ENCODE results near the gene CACNB4. TPM values are rescaled to one million over a fixed set of nuclear protein-coding genes. Genes with fewer than 3 reads are reported as not detected.

CACNB4 gene
- total and polyA plus RNA-seq, 10 of the 15 experiments (the other 5 are each of a cell fraction or from before 2014, with no cell fraction given), result 2.0 to 21.6 (median 9.3) TPM

DNA sequence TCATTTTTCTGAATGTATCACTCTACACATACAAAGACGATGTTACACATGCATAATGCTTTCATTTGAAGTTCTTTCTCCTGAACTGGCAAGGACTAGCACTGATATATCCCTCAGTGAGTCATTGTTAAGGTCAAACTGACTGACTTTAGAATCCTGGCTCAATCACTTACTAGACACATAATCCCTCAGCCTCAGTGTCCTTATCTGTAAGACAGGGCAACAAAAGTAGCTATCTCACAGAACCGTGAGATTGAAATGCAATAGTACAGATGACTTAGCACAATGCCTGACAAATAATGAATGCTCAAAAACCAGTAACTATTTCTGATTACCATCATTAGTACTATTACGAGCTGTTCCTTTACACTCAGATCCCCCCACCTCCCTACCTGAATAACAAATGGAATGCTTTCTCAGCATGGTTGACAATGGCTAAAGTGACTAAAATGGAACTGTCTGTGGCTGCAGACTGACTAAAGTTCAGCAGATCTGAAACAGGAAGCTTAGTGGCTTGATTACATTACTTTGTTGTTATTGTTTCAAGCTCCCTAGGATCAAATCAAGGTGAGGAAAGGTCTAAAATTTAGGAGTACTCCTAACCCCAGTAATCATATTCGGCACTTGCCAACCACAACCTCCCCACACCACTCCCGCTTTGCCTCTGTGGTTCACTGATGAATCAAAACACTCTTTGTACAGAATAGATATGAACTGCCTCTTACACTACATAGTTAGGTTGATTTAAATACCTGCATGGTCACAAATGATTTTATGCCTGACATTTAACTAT, 35.8 kb upstream of the CACNB4 start (continued):
- TF ChIP-seq, protein P1, sequence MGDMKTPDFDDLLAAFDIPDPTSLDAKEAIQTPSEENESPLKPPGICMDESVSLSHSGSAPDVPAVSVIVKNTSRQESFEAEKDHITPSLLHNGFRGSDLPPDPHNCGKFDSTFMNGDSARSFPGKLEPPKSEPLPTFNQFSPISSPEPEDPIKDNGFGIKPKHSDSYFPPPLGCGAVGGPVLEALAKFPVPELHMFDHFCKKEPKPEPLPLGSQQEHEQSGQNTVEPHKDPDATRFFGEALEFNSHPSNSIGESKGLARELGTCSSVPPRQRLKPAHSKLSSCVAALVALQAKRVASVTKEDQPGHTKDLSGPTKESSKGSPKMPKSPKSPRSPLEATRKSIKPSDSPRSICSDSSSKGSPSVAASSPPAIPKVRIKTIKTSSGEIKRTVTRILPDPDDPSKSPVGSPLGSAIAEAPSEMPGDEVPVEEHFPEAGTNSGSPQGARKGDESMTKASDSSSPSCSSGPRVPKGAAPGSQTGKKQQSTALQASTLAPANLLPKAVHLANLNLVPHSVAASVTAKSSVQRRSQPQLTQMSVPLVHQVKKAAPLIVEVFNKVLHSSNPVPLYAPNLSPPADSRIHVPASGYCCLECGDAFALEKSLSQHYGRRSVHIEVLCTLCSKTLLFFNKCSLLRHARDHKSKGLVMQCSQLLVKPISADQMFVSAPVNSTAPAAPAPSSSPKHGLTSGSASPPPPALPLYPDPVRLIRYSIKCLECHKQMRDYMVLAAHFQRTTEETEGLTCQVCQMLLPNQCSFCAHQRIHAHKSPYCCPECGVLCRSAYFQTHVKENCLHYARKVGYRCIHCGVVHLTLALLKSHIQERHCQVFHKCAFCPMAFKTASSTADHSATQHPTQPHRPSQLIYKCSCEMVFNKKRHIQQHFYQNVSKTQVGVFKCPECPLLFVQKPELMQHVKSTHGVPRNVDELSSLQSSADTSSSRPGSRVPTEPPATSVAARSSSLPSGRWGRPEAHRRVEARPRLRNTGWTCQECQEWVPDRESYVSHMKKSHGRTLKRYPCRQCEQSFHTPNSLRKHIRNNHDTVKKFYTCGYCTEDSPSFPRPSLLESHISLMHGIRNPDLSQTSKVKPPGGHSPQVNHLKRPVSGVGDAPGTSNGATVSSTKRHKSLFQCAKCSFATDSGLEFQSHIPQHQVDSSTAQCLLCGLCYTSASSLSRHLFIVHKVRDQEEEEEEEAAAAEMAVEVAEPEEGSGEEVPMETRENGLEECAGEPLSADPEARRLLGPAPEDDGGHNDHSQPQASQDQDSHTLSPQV (IDR thresholded peaks at IDR 0.05), result no peak
- TF ChIP-seq NFIC (IDR thresholded peaks at IDR 0.05; ENCODE audit: low read depth, low read length), result peak; percentile 43; the same call in 1 of the 2 replicates
- no peak for TF ChIP-seq SRF (IDR thresholded peaks at IDR 0.05; ENCODE audit: low read depth in 2 of 2, low read length in 2 of 2)
- TF ChIP-seq ETV6 (conservative IDR thresholded peaks at IDR 0.05 in 1 of 2, IDR thresholded peaks at IDR 0.05 in 1 of 2; ENCODE audit: borderline replicate concordance in 1 of 2, low read depth in 1 of 2), result no peak
- no peak for TF ChIP-seq SMAD1 (IDR thresholded peaks at IDR 0.05; ENCODE audit: low read depth, partially characterized antibody)
- TF ChIP-seq ESRRA (IDR thresholded peaks at IDR 0.05; ENCODE audit: low read length), result no peak
- no peak for TF ChIP-seq ZSCAN29 (IDR thresholded peaks at IDR 0.05)
- TF ChIP-seq, protein P2, sequence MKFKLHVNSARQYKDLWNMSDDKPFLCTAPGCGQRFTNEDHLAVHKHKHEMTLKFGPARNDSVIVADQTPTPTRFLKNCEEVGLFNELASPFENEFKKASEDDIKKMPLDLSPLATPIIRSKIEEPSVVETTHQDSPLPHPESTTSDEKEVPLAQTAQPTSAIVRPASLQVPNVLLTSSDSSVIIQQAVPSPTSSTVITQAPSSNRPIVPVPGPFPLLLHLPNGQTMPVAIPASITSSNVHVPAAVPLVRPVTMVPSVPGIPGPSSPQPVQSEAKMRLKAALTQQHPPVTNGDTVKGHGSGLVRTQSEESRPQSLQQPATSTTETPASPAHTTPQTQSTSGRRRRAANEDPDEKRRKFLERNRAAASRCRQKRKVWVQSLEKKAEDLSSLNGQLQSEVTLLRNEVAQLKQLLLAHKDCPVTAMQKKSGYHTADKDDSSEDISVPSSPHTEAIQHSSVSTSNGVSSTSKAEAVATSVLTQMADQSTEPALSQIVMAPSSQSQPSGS (IDR thresholded peaks at IDR 0.05; ENCODE audit: low read length), result peak; percentile 10; the same call in 1 of the 2 replicates
- TF ChIP-seq ZNF24 (IDR thresholded peaks at IDR 0.05), result no peak
- peak; percentile 42; the same call in 1 of the 2 replicates for TF ChIP-seq NR2F1 (conservative IDR thresholded peaks at IDR 0.05)
- peak; percentile 67 to 68; a peak in 2 of 4 replicates for TF ChIP-seq IKZF2 (IDR thresholded peaks at IDR 0.05)
- no peak for TF ChIP-seq NR2C2 (IDR thresholded peaks at IDR 0.05; ENCODE audit: borderline replicate concordance, control insufficient read depth, insufficient read length, low read depth)
- TF ChIP-seq CBX3 (IDR thresholded peaks at IDR 0.05; ENCODE audit: borderline replicate concordance, low read depth), result no peak
- 0 out of 2 replicates have a peak, but pooled peaks have one; percentile 31 for TF ChIP-seq PML (IDR thresholded peaks at IDR 0.05; ENCODE audit: low read length)
- TF ChIP-seq, protein P3, sequence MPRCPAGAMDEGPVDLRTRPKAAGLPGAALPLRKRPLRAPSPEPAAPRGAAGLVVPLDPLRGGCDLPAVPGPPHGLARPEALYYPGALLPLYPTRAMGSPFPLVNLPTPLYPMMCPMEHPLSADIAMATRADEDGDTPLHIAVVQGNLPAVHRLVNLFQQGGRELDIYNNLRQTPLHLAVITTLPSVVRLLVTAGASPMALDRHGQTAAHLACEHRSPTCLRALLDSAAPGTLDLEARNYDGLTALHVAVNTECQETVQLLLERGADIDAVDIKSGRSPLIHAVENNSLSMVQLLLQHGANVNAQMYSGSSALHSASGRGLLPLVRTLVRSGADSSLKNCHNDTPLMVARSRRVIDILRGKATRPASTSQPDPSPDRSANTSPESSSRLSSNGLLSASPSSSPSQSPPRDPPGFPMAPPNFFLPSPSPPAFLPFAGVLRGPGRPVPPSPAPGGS (IDR thresholded peaks at IDR 0.05; ENCODE audit: borderline replicate concordance, insufficient read depth, low read depth, low read length, poor library complexity, severe bottlenecking), result no peak
- TF ChIP-seq, protein P4, sequence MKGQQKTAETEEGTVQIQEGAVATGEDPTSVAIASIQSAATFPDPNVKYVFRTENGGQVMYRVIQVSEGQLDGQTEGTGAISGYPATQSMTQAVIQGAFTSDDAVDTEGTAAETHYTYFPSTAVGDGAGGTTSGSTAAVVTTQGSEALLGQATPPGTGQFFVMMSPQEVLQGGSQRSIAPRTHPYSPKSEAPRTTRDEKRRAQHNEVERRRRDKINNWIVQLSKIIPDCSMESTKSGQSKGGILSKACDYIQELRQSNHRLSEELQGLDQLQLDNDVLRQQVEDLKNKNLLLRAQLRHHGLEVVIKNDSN (IDR thresholded peaks at IDR 0.05; ENCODE audit: borderline replicate concordance, extremely low read length, insufficient read depth, low read depth, low read length), result no peak
